T-cell (primary cell): ENCODE measurements around the gene DPYD. TPM values are rescaled to one million over a fixed set of nuclear protein-coding genes. Genes with fewer than 3 reads are reported as not detected.

Experiments
- ATAC-seq, 4 experiments: fragments of 200-7000 bp in 3 of 4; fragments of 150-1000 bp in 1 of 4; cut with Tn5 transposase; replicated peaks in 1 of 4; 1 replicate in 3 of 4; 2 replicates in 1 of 4; pipeline ENCODE4 v1.10.0; 2021; ENCODE audit warnings: moderate library complexity in 3 of 4, mild to moderate bottlenecking in 2 of 4, moderate number of reproducible peaks in 1 of 4
- CTCF ChIA-PET, 2 donors: fragments of 300-600 bp; sonication (Branson Sonifier 250); formaldehyde crosslinking; loops; one replicate each; lab custom pipeline; 2022; ENCODE audit warnings: antibody characterized with exemption in 2 of 2; lab: Charles Lee
- POLR2A ChIA-PET, 2 donors: fragments of 300-600 bp; sonication (Branson Sonifier 250); formaldehyde crosslinking; loops; one replicate each; lab custom pipeline; 2022; ENCODE audit warnings: antibody characterized with exemption in 2 of 2; lab: Charles Lee
- DNase-seq, 35 experiments: peaks; one replicate each; pipeline versions ENCODE4 v3.0.0 to v3.0.0-alpha.2; 2013 to 2023
- H3K27ac ChIP-seq: one replicate; pipeline ENCODE4 v1.5.1; 2013; ENCODE audit warnings: low read length
- H3K27me3 ChIP-seq, 2 experiments: replicated peaks in 1 of 2; 1 replicate in 1 of 2; 2 replicates in 1 of 2; pipeline versions ENCODE4 v1.6.1 to v1.7.0; 2013; ENCODE audit warnings: low read length in 1 of 2, mixed read lengths in 1 of 2; ENCODE audit not compliant: control insufficient read depth in 2 of 2, insufficient read depth in 2 of 2; ENCODE audit errors: extremely low read depth in 1 of 2
- H3K36me3 ChIP-seq, 2 donors: 1 replicate in 1 of 2; 2 replicates in 1 of 2; pipeline versions ENCODE4 v1.6.1 to v1.7.0; 2013; ENCODE audit warnings: low read length in 1 of 2; ENCODE audit not compliant: control insufficient read depth in 2 of 2, insufficient read depth in 1 of 2; ENCODE audit errors: extremely low read depth in 1 of 2
- H3K4me1 ChIP-seq, 2 experiments: 1 replicate in 1 of 2; 2 replicates in 1 of 2; pipeline versions ENCODE4 v1.6.1 to v1.7.0; 2013; ENCODE audit warnings: low read length in 2 of 2, mixed read lengths in 1 of 2; ENCODE audit not compliant: insufficient read depth in 2 of 2, control insufficient read depth in 1 of 2; ENCODE audit errors: extremely low read depth in 1 of 2
- H3K4me3 ChIP-seq, 2 donors: 1 replicate in 1 of 2; 2 replicates in 1 of 2; pipeline versions ENCODE4 v1.5.1 to v1.7.0; 2013; ENCODE audit warnings: mild to moderate bottlenecking in 2 of 2, low read length in 1 of 2, moderate library complexity in 1 of 2; ENCODE audit not compliant: control insufficient read depth in 1 of 2; ENCODE audit errors: extremely low read depth in 1 of 2
- H3K9me3 ChIP-seq: 2 replicates; pipeline ENCODE4 v1.7.0; 2013
- H3K27ac Mint-ChIP-seq, 2 donors: one replicate each; pipeline ENCODE4 v1.8.0; 2020 to 2021; ENCODE audit warnings: mild to moderate bottlenecking in 2 of 2, mixed read lengths in 2 of 2
- H3K27me3 Mint-ChIP-seq, 2 donors: one replicate each; pipeline ENCODE4 v1.8.0; 2021 to 2022; ENCODE audit warnings: mixed read lengths in 2 of 2
- H3K36me3 Mint-ChIP-seq: one replicate; pipeline ENCODE4 v1.8.0; 2021; ENCODE audit warnings: mixed read lengths
- H3K4me1 Mint-ChIP-seq, 3 donors: one replicate each; pipeline ENCODE4 v1.8.0; 2020 to 2022; ENCODE audit warnings: mixed read lengths in 3 of 3, mild to moderate bottlenecking in 1 of 3
- H3K4me3 Mint-ChIP-seq, 3 donors: one replicate each; pipeline ENCODE4 v1.8.0; 2020 to 2022; ENCODE audit warnings: mild to moderate bottlenecking in 3 of 3, mixed read lengths in 3 of 3, moderate library complexity in 3 of 3
- H3K9me3 Mint-ChIP-seq, 3 donors: one replicate each; pipeline ENCODE4 v1.8.0; 2020 to 2022; ENCODE audit warnings: mixed read lengths in 3 of 3
- WGBS: methylation state at CpG from one replicate; pipeline ENCODE4 v1.1.5; 2013; ENCODE audit warnings: missing lambda C conversion rate; ENCODE audit not compliant: insufficient coverage; 5-methylcytosine and 5-hydroxymethylcytosine counted together
- total RNA-seq, 35 experiments: library from RNA in 6 of 35; stranded (reverse) in 6 of 35; fragments of 120-200 nt in 1 of 35; gene quantifications; one replicate each; pipeline versions ENCODE4 v1.2.1 to v1.2.4 and lab custom pipeline; 2013 to 2026

The DPYD gene
- total RNA-seq, 5 donors from 2014 or later (not counting 1 experiment from before 2014, with no cell fraction given), result 39.1 to 74.1 (median 47.8) TPM

- Mint-ChIP-seq H3K4me1 (peaks cover 2 to 8% (median 7%) of the 10 kb centered on the region in 3 donors), H3K27me3 (no peaks in the 10 kb centered on the region), H3K4me3 (no peak overlapping the region), H3K9me3 (no peaks in the 10 kb centered on the region), H3K27ac (no peak overlapping the region), H3K36me3 (peaks cover 19% of the 10 kb centered on the region)
- POLR2A ChIA-PET, result no interaction called here
- 94% methylated on average over 3 of the region's 5 CpGs for WGBS
- H3K27me3 ChIP-seq, result no peaks in the 10 kb centered on the region
- H3K27ac ChIP-seq, result no peak overlapping the region
- H3K4me1 ChIP-seq, result no peaks in the 10 kb centered on the region
- H3K4me3 ChIP-seq, result no peak overlapping the region
- ATAC-seq, result no peak
- H3K9me3 ChIP-seq, result no peaks in the 10 kb centered on the region
- CTCF ChIA-PET, result interaction anchor here in 1 of 2 donors (0.5 to 0.6 kb wide), 2 partner anchors 90 to 874 kb away, joined by 3 read pairs; no protein-coding TSS in a partner anchor
- no peak for DNase-seq
- H3K36me3 ChIP-seq, result no peaks in the 10 kb centered on the region
Measured at GRCh38 chr1:97824624-97825023, 96.2 kb downstream of the DPYD start.

DNA sequence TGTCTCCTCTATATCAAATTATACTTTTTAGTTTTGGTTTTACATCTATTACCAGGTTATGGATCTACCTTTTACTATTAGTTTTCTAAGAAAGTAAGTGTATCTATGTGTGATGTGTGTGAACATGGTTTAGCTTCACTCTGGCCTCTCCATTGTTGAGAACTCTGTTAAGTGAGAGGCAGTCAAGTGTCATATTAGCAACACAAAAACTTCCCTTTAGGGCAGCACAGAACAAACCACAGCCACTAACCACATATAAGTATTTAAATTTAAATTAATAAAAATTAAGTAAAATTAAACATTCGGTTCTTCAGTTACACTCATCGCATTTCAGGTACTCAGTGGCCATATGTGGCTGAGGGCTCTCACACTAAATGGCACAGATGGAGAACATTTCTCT lies 96.6 kb downstream of the DPYD start:
- ChIA-PET POLR2A (no interaction called here), CTCF (interaction anchor here in 1 of 2 donors (0.5 to 0.6 kb wide), 2 partner anchors 90 to 874 kb away, joined by 3 read pairs; no protein-coding TSS in a partner anchor)
- no peak overlapping the region for H3K27ac Mint-ChIP-seq
- no peak overlapping the region for H3K4me3 Mint-ChIP-seq
- DNase-seq (no peak), ATAC-seq (no peak)
- H3K36me3 ChIP-seq, result no peaks in the 10 kb centered on the region
- peaks cover 2 to 8% (median 7%) of the 10 kb centered on the region in 3 donors for H3K4me1 Mint-ChIP-seq
- no peaks in the 10 kb centered on the region for H3K9me3 Mint-ChIP-seq
- no peaks in the 10 kb centered on the region for H3K4me1 ChIP-seq
- H3K4me3 ChIP-seq, result no peak overlapping the region
- no peaks in the 10 kb centered on the region for H3K27me3 ChIP-seq
- WGBS, result 100% methylated on average over 1 of the region's 2 CpGs
- H3K36me3 Mint-ChIP-seq, result peaks cover 19% of the 10 kb centered on the region
- H3K27me3 Mint-ChIP-seq, result no peaks in the 10 kb centered on the region
- H3K9me3 ChIP-seq, result no peaks in the 10 kb centered on the region
- no peak overlapping the region for H3K27ac ChIP-seq

GRCh38 chr1:97820470-97821188 lies 100.2 kb downstream of the DPYD start:
- Histone ChIP-seq H3K9me3 (no peaks in the 10 kb centered on the region), H3K4me3 (no peak overlapping the region), H3K27ac (no peak overlapping the region), H3K27me3 (no peaks in the 10 kb centered on the region), H3K4me1 (no peaks in the 10 kb centered on the region), H3K36me3 (no peaks in the 10 kb centered on the region)
- Mint-ChIP-seq H3K4me1 (peaks cover 2 to 8% (median 2%) of the 10 kb centered on the region in 3 donors), H3K36me3 (peaks cover 8% of the 10 kb centered on the region), H3K27me3 (no peaks in the 10 kb centered on the region), H3K9me3 (no peaks in the 10 kb centered on the region), H3K27ac (no peak overlapping the region), H3K4me3 (no peak overlapping the region)
- 100% methylated on average over 1 of the region's 6 CpGs for WGBS
- DNase-seq, result peak in 1 of 35 experiments; percentile 29
- no peak for ATAC-seq
- POLR2A ChIA-PET, result no interaction called here
- CTCF ChIA-PET, result interaction anchor here (0.5 to 1.0 kb wide), 4 partner anchors 159 to 1663 kb away, joined by 3 read pairs; no protein-coding TSS in a partner anchor

GRCh38 chr1:97816927-97817326 lies 103.9 kb downstream of the DPYD start:
- WGBS, result no CpG with 5 or more reads among the region's 1 CpG
- no peaks in the 10 kb centered on the region for H3K36me3 ChIP-seq
- Mint-ChIP-seq H3K27ac (no peak overlapping the region), H3K36me3 (peaks cover 13% of the 10 kb centered on the region), H3K4me3 (no peak overlapping the region), H3K4me1 (peaks cover 0 to 13% (median 8%) of the 10 kb centered on the region in 3 donors), H3K27me3 (no peaks in the 10 kb centered on the region), H3K9me3 (no peaks in the 10 kb centered on the region)
- CTCF ChIA-PET, result no interaction called here
- no peaks in the 10 kb centered on the region for H3K4me1 ChIP-seq
- H3K27ac ChIP-seq, result no peak overlapping the region
- no peak overlapping the region for H3K4me3 ChIP-seq
- no peaks in the 10 kb centered on the region for H3K9me3 ChIP-seq
- DNase-seq, result no peak
- POLR2A ChIA-PET, result no interaction called here
- ATAC-seq, result no peak
- H3K27me3 ChIP-seq, result no peaks in the 10 kb centered on the region

GRCh38 chr1:97814804-97815203 lies 106.0 kb downstream of the DPYD start:
- Histone ChIP-seq H3K4me3 (no peak overlapping the region), H3K36me3 (no peaks in the 10 kb centered on the region), H3K27me3 (no peaks in the 10 kb centered on the region), H3K9me3 (no peaks in the 10 kb centered on the region), H3K27ac (no peak overlapping the region), H3K4me1 (no peaks in the 10 kb centered on the region)
- 100% methylated on average over 2 of the region's 3 CpGs for WGBS
- ATAC-seq (no peak), DNase-seq (no peak)
- Mint-ChIP-seq H3K27ac (no peak overlapping the region), H3K4me3 (no peak overlapping the region), H3K9me3 (no peaks in the 10 kb centered on the region), H3K27me3 (no peaks in the 10 kb centered on the region), H3K36me3 (peaks cover 24% of the 10 kb centered on the region), H3K4me1 (peaks cover 0 to 15% (median 13%) of the 10 kb centered on the region in 3 donors)
- POLR2A ChIA-PET, result no interaction called here
- CTCF ChIA-PET, result no interaction called here

DNA sequence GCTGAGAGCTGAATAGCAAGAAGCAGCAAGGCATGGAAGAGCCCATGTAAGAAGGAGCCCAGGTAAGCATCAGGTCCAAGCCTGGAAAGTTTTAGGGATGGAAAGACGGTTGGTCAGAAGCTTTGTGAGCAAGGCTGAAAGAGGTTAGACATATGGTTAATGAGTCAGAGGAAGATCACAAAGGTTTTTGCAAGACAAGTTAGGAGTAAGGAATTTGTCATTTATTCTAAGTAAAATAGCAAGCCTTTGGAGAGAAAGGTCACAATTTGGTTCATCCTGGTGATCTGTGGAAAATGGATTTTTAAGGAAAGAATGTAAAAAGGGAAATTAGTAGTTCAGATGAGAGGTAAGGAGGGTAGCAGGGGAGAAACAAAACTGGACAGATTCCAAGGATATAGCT lies 106.7 kb downstream of the DPYD start:
- Histone ChIP-seq H3K9me3 (no peaks in the 10 kb centered on the region), H3K36me3 (no peaks in the 10 kb centered on the region), H3K4me3 (no peak overlapping the region), H3K27ac (no peak overlapping the region), H3K4me1 (no peaks in the 10 kb centered on the region), H3K27me3 (no peaks in the 10 kb centered on the region)
- Mint-ChIP-seq H3K9me3 (no peaks in the 10 kb centered on the region), H3K36me3 (peaks cover 31% of the 10 kb centered on the region), H3K27ac (no peak overlapping the region), H3K27me3 (no peaks in the 10 kb centered on the region), H3K4me1 (peaks cover 0 to 15% (median 13%) of the 10 kb centered on the region in 3 donors), H3K4me3 (no peak overlapping the region)
- ChIA-PET POLR2A (no interaction called here), CTCF (no interaction called here)
- WGBS, result 71% methylated on average over 1 of the region's 1 CpG
- no peak for DNase-seq
- ATAC-seq, result no peak
